ENCODE data around the gene CELA1.
A peak's percentile ranks its signal among the peaks of the same experiment; 100 is the strongest.

CELA1 gene

GRCh38 chr12:51346581-51346980, at the start of gene CELA1:
TSS of gene CELA1 (minus strand) at chr12:51346679. CDS start at chr12:51346638, 41 bp downstream.
- DNase-seq = no peak

- DNase-seq = no peak
Observed at GRCh38 chr12:51395283-51396230, 49.1 kb upstream of the CELA1 start.

GRCh38 chr12:51393676-51394545, 47.4 kb upstream of the CELA1 start:
- DNase-seq = no peak

- DNase-seq = no peak
Observed at GRCh38 chr12:51392556-51393237, 46.2 kb upstream of the CELA1 start.

GRCh38 chr12:51391283-51392123, 45.0 kb upstream of the CELA1 start, which contains the start of gene GALNT6:
TSS of gene GALNT6 (minus strand) at chr12:51391406. CDS start at chr12:51379781, 11,625 bp downstream.
- DNase-seq = peak; percentile 33

GRCh38 chr12:51390891-51391282, 44.4 kb upstream of the CELA1 start:
- DNase-seq = no peak

GRCh38 chr12:51390457-51390856, 44.0 kb upstream of the CELA1 start:
- DNase-seq = no peak

GRCh38 chr12:51389302-51389999, 43.0 kb upstream of the CELA1 start:
- DNase-seq = no peak

GRCh38 chr12:51388846-51389245, 42.4 kb upstream of the CELA1 start:
- no peak for DNase-seq

GRCh38 chr12:51388069-51388799, 41.8 kb upstream of the CELA1 start:
- no peak for DNase-seq

- no peak for DNase-seq
Observed at GRCh38 chr12:51386351-51386750, 39.9 kb upstream of the CELA1 start.

GRCh38 chr12:51383269-51383905, 36.9 kb upstream of the CELA1 start:
- DNase-seq = no peak

GRCh38 chr12:51382173-51382572, 35.7 kb upstream of the CELA1 start:
- DNase-seq = no peak

GRCh38 chr12:51381226-51382079, 35.0 kb upstream of the CELA1 start:
- peak; percentile 47 for DNase-seq

GRCh38 chr12:51379571-51379970, 33.1 kb upstream of the CELA1 start:
- no peak for DNase-seq

GRCh38 chr12:51378749-51379148, 32.3 kb upstream of the CELA1 start:
- no peak for DNase-seq

- peak; percentile 38 for DNase-seq
Observed at GRCh38 chr12:51377099-51377984, 30.9 kb upstream of the CELA1 start.

- DNase-seq = no peak
Observed at GRCh38 chr12:51374856-51375255, 28.4 kb upstream of the CELA1 start.
